ENCODE data around the gene TBC1D16. TPM values are rescaled to one million over a fixed set of nuclear protein-coding genes. Genes with fewer than 3 reads are reported as not detected.

TBC1D16 gene
- total RNA-seq, 4 donors from 2014 or later: 5.8 to 8.1 (median 7.0) TPM

- in situ Hi-C loops (cut with MboI; ENCODE audit: low sequenced_read_pairs in 4 of 4): no loop called here
Observed at GRCh38 chr17:79981090-79981489, 54.6 kb downstream of the TBC1D16 start.

DNA sequence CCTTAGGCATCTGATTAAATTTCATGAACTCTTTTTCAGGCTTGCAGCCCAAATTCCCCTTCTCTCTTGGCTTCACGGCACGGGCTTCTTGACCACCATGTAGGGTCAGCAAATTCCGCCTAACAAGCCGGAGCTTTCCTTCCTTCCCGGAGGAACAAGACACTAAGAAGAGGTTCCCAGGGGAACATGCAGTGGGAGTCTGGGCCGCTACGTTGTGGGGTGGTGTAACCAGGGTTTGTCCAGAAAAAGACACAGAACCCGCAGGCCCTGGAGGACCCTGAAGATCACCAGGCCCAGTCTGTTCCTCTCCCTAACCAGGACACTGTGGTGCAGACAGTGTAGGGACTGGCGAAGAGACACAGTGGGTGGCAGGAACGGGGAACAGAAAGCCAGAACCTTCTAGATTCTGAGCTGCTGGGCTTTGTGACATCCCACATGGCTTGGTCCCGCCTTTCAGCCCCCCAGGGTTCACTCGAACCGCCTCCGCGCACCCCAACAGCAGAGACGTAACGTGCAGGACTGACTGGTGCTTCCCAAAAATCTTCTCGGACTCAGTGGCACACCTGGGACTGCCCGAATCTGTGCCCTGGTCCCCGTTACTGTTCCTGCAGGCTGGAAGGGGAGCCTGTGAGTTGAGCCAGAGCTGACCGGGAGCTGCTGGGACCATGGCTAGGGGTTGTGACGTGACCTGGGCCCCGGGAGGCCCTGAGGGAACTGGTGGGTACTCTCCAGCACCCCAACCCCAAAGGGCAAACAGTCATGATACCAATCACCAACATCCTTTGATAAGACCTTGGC is 55.2 kb downstream of the TBC1D16 start:
- in situ Hi-C loops (cut with MboI; ENCODE audit: low sequenced_read_pairs in 4 of 4) (no loop called here), intact Hi-C loops (cut with DNase I; ENCODE audit: low total_unique reads) (no loop called here)
- Histone ChIP-seq H3K4me3 (no peak overlapping the region), H3K36me3 (no peaks in the 10 kb centered on the region), H3K27ac (no peak overlapping the region), H3K27me3 (no peaks in the 10 kb centered on the region), H3K4me1 (no peaks in the 10 kb centered on the region), H3K9me3 (no peaks in the 10 kb centered on the region)
- ATAC-seq (no peak), DNase-seq (no peak)
- TF ChIP-seq CTCF (IDR thresholded peaks at IDR 0.05 in 4 of 5, conservative IDR thresholded peaks at IDR 0.05 in 1 of 5) (no peak), POLR2A (IDR thresholded peaks at IDR 0.05) (no peak)

More at GRCh38 chr17:79981090-79981489, 54.6 kb downstream of the TBC1D16 start:
- no peaks in the 10 kb centered on the region for H3K4me1 ChIP-seq
- DNase-seq: no peak
- H3K27ac ChIP-seq: no peak overlapping the region
- intact Hi-C loops (cut with DNase I; ENCODE audit: low total_unique reads): no loop called here
- no peaks in the 10 kb centered on the region for H3K36me3 ChIP-seq
- H3K4me3 ChIP-seq: no peak overlapping the region
- TF ChIP-seq POLR2A (IDR thresholded peaks at IDR 0.05) (no peak), CTCF (IDR thresholded peaks at IDR 0.05 in 4 of 5, conservative IDR thresholded peaks at IDR 0.05 in 1 of 5) (no peak)
- no peaks in the 10 kb centered on the region for H3K27me3 ChIP-seq
- H3K9me3 ChIP-seq: no peaks in the 10 kb centered on the region
- no peak for ATAC-seq

DNA sequence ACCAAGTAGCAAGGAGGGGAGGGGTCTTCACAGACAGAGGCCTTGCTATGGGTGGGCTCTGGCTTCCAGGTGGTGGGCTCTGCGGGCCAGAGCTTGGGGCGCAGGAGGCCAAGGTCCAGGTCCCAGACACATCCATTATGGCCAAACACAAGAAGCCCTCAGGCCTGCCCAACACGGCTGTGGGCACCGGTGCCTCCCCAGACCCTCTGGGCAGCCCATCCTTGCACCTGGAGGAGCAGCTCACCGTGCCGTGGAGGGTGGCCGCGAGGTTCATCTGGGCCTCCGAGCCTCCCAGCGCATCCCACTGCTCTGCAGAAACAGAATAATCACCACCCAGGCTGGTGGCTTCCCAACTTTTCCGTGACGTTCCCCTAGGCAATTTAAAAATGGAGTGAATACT is 55.9 kb downstream of the TBC1D16 start:
- Histone ChIP-seq H3K4me3 (no peak overlapping the region), H3K9me3 (no peaks in the 10 kb centered on the region), H3K4me1 (no peaks in the 10 kb centered on the region), H3K27ac (no peak overlapping the region), H3K36me3 (no peaks in the 10 kb centered on the region), H3K27me3 (no peaks in the 10 kb centered on the region)
- in situ Hi-C loops (cut with MboI; ENCODE audit: low sequenced_read_pairs in 4 of 4): no loop called here
- TF ChIP-seq POLR2A (IDR thresholded peaks at IDR 0.05): no peak
- no peak for TF ChIP-seq CTCF (IDR thresholded peaks at IDR 0.05 in 4 of 5, conservative IDR thresholded peaks at IDR 0.05 in 1 of 5)
- no peak for ATAC-seq
- DNase-seq: no peak
- intact Hi-C loops (cut with DNase I; ENCODE audit: low total_unique reads): no loop called here

- no peaks in the 10 kb centered on the region for H3K9me3 ChIP-seq
- no peak overlapping the region for H3K27ac ChIP-seq
- H3K27me3 ChIP-seq: no peaks in the 10 kb centered on the region
- in situ Hi-C loops (cut with MboI; ENCODE audit: low sequenced_read_pairs in 4 of 4): no loop called here
- no peaks in the 10 kb centered on the region for H3K4me1 ChIP-seq
- no peak for ATAC-seq
- DNase-seq: no peak
- intact Hi-C loops (cut with DNase I; ENCODE audit: low total_unique reads): no loop called here
- TF ChIP-seq CTCF (IDR thresholded peaks at IDR 0.05 in 4 of 5, conservative IDR thresholded peaks at IDR 0.05 in 1 of 5) (no peak), POLR2A (IDR thresholded peaks at IDR 0.05) (no peak)
- no peaks in the 10 kb centered on the region for H3K36me3 ChIP-seq
- no peak overlapping the region for H3K4me3 ChIP-seq
Observed at GRCh38 chr17:79979221-79979741, 56.4 kb downstream of the TBC1D16 start.

Measured in gastrocnemius medialis (tissue), 4 donors.